Astrocyte (in vitro differentiated cells and primary cell): ENCODE results near the gene RXFP1. TPM values are rescaled to one million over a fixed set of nuclear protein-coding genes. Genes with fewer than 3 reads are reported as not detected.

Experiments used
- DNase-seq: peaks from one replicate; pipeline ENCODE4 v3.0.0-alpha.2; 2010; ENCODE audit warnings: low read depth
- FAIRE-seq: peaks from 2 replicates; lab custom pipeline; 2011; peaks lifted over from hg19 to GRCh38; lab: Jason Lieb, UNC
- H2AFZ ChIP-seq: 2 replicates; pipeline ENCODE4 v1.6.0; 2012; ENCODE audit warnings: low read depth, low read length, inconsistent platforms
- H3K27ac ChIP-seq: 2 replicates; pipeline ENCODE4 v1.5.1; 2011; ENCODE audit warnings: low read depth, low read length, inconsistent platforms
- H3K27me3 ChIP-seq: 2 replicates; pipeline ENCODE4 v1.6.0; 2011; ENCODE audit warnings: low read length, inconsistent platforms; ENCODE audit not compliant: insufficient read depth
- H3K36me3 ChIP-seq: 2 replicates; pipeline ENCODE4 v1.5.1; 2011; ENCODE audit warnings: low read length, inconsistent platforms; ENCODE audit not compliant: insufficient read depth
- H3K4me1 ChIP-seq: 2 replicates; pipeline ENCODE4 v1.5.1; 2011; ENCODE audit warnings: low read length, inconsistent platforms; ENCODE audit not compliant: insufficient read depth
- H3K4me2 ChIP-seq: 2 replicates; pipeline ENCODE4 v1.6.0; 2012; ENCODE audit warnings: low read length, inconsistent platforms
- H3K4me3 ChIP-seq: 2 replicates; pipeline ENCODE4 v1.5.1; 2011; ENCODE audit warnings: low read depth, mild to moderate bottlenecking, low read length, inconsistent platforms; ENCODE audit not compliant: insufficient read depth
- H3K79me2 ChIP-seq: 2 replicates; pipeline ENCODE4 v1.6.0; 2012; ENCODE audit warnings: mild to moderate bottlenecking, low read length, inconsistent platforms; ENCODE audit not compliant: insufficient read depth
- H3K9ac ChIP-seq: 2 replicates; pipeline ENCODE4 v1.6.0; 2012; ENCODE audit warnings: mild to moderate bottlenecking, low read length, inconsistent platforms
- H3K9me3 ChIP-seq: 2 replicates; pipeline ENCODE4 v1.5.1; 2012; ENCODE audit warnings: low read depth, mild to moderate bottlenecking, low read length, inconsistent platforms; ENCODE audit not compliant: insufficient read depth
- H4K20me1 ChIP-seq: 2 replicates; pipeline ENCODE4 v1.6.0; 2012; ENCODE audit warnings: low read length, inconsistent platforms; ENCODE audit not compliant: insufficient read depth
- H3K27ac Mint-ChIP-seq: one replicate; pipeline ENCODE4 v1.8.0; 2021; ENCODE audit warnings: mild to moderate bottlenecking, mixed read lengths; ENCODE audit not compliant: unreplicated experiment
- H3K27me3 Mint-ChIP-seq: one replicate; pipeline ENCODE4 v1.8.0; 2021; ENCODE audit warnings: low read depth, mixed read lengths; ENCODE audit not compliant: unreplicated experiment
- H3K36me3 Mint-ChIP-seq: one replicate; pipeline ENCODE4 v1.8.0; 2021; ENCODE audit warnings: low read depth, mixed read lengths; ENCODE audit not compliant: unreplicated experiment
- H3K4me1 Mint-ChIP-seq: one replicate; pipeline ENCODE4 v1.8.0; 2021; ENCODE audit warnings: low read depth, mixed read lengths; ENCODE audit not compliant: unreplicated experiment
- H3K4me3 Mint-ChIP-seq: one replicate; pipeline ENCODE4 v1.8.0; 2021; ENCODE audit warnings: mild to moderate bottlenecking, moderate library complexity, mixed read lengths; ENCODE audit not compliant: unreplicated experiment
- H3K9me3 Mint-ChIP-seq: one replicate; pipeline ENCODE4 v1.8.0; 2021; ENCODE audit warnings: mild to moderate bottlenecking, mixed read lengths; ENCODE audit not compliant: unreplicated experiment
- EZH2 ChIP-seq: IDR thresholded peaks from 2 replicates; pipeline ENCODE4 v1.6.1; 2012; ENCODE audit warnings: mild to moderate bottlenecking, low read length, inconsistent platforms; ENCODE audit not compliant: insufficient read depth
- total RNA-seq: library from RNA; stranded (reverse); gene quantifications from 2 replicates; pipeline ENCODE4 v1.2.1, GENCODE V29; 2021
- TF ChIP-seq, protein P1 (sequence below): IDR thresholded peaks from 2 replicates; pipeline ENCODE4 v1.5.1; 2011; ENCODE audit warnings: low read depth, mild to moderate bottlenecking, inconsistent platforms, low read length, moderate library complexity; ENCODE audit not compliant: insufficient read depth

Gene RXFP1
- total RNA-seq, 1 donor from 2014 or later = 0.14 TPM

DNA sequence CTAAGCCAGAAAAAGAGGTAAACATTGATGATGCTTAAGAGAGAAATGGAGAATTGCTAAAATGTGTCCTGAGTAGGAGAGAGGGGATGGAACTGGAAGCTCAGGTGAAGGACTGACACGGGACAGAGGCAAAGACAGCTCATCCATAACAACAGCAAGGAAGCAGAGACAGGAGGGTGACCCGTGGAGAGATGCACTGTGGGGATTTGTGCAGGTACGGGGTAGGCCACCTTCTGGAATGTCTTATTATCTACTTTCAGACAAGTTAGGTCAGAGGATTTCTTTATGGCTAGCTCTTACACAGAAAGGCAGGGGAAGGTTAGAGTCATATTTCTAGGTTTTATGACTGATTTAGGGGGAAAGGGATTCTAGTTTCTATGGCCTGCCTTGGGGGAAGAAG, 31.7 kb downstream of the RXFP1 start:
- H3K4me1 ChIP-seq = no peaks in the 10 kb centered on the region
- no peak overlapping the region for H3K27ac Mint-ChIP-seq
- H3K4me1 Mint-ChIP-seq = no peaks in the 10 kb centered on the region
- H4K20me1 ChIP-seq = no peaks in the 10 kb centered on the region
- H3K27me3 Mint-ChIP-seq = no peaks in the 10 kb centered on the region
- H3K27me3 ChIP-seq = no peaks in the 10 kb centered on the region
- H3K36me3 ChIP-seq = no peaks in the 10 kb centered on the region
- peaks cover 4% of the 10 kb centered on the region for H3K9me3 Mint-ChIP-seq
- no peak overlapping the region for H3K4me3 ChIP-seq
- DNase-seq (no peak), FAIRE-seq (no peak)
- H3K9ac ChIP-seq = no peak overlapping the region
- TF ChIP-seq, protein P1, sequence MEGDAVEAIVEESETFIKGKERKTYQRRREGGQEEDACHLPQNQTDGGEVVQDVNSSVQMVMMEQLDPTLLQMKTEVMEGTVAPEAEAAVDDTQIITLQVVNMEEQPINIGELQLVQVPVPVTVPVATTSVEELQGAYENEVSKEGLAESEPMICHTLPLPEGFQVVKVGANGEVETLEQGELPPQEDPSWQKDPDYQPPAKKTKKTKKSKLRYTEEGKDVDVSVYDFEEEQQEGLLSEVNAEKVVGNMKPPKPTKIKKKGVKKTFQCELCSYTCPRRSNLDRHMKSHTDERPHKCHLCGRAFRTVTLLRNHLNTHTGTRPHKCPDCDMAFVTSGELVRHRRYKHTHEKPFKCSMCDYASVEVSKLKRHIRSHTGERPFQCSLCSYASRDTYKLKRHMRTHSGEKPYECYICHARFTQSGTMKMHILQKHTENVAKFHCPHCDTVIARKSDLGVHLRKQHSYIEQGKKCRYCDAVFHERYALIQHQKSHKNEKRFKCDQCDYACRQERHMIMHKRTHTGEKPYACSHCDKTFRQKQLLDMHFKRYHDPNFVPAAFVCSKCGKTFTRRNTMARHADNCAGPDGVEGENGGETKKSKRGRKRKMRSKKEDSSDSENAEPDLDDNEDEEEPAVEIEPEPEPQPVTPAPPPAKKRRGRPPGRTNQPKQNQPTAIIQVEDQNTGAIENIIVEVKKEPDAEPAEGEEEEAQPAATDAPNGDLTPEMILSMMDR = no peak
- no peak for TF ChIP-seq EZH2
- H3K4me3 Mint-ChIP-seq = no peak overlapping the region
- no peaks in the 10 kb centered on the region for H3K79me2 ChIP-seq
- no peak overlapping the region for H3K4me2 ChIP-seq
- no peaks in the 10 kb centered on the region for H3K36me3 Mint-ChIP-seq
- no peak overlapping the region for H3K27ac ChIP-seq
- no peak overlapping the region for H2AFZ ChIP-seq
- H3K9me3 ChIP-seq = no peaks in the 10 kb centered on the region

DNA sequence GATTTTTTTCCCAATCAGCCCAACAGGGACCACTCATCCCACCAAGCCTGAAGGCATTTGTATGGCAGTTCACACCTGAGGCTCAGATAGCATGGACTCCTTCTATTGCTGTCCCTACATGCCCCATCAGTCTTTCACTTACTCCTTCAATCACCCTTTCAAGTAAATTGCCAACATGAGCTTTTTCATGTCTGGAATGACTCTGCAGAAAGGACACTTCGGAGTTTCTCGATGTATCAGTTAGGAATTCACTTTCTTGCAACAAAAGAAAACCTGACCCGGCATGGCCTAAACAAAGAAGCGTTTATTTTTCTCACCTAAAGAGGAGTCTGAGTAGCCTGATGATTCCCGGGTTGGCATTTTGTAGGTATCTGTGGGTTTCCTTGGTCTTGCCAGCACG, 38.6 kb downstream of the RXFP1 start:
- Histone ChIP-seq H2AFZ (no peak overlapping the region), H3K9me3 (no peaks in the 10 kb centered on the region), H3K4me2 (no peak overlapping the region), H3K27ac (no peak overlapping the region), H3K4me3 (no peak overlapping the region), H3K79me2 (no peaks in the 10 kb centered on the region), H3K36me3 (no peaks in the 10 kb centered on the region), H3K4me1 (no peaks in the 10 kb centered on the region), H3K27me3 (no peaks in the 10 kb centered on the region), H3K9ac (no peak overlapping the region), H4K20me1 (no peaks in the 10 kb centered on the region)
- no peak overlapping the region for H3K27ac Mint-ChIP-seq
- TF ChIP-seq, protein P1 = no peak
- no peak for TF ChIP-seq EZH2
- no peaks in the 10 kb centered on the region for H3K4me1 Mint-ChIP-seq
- no peaks in the 10 kb centered on the region for H3K27me3 Mint-ChIP-seq
- no peaks in the 10 kb centered on the region for H3K36me3 Mint-ChIP-seq
- H3K9me3 Mint-ChIP-seq = no peaks in the 10 kb centered on the region
- no peak for DNase-seq
- no peak for FAIRE-seq
- H3K4me3 Mint-ChIP-seq = no peak overlapping the region

DNA sequence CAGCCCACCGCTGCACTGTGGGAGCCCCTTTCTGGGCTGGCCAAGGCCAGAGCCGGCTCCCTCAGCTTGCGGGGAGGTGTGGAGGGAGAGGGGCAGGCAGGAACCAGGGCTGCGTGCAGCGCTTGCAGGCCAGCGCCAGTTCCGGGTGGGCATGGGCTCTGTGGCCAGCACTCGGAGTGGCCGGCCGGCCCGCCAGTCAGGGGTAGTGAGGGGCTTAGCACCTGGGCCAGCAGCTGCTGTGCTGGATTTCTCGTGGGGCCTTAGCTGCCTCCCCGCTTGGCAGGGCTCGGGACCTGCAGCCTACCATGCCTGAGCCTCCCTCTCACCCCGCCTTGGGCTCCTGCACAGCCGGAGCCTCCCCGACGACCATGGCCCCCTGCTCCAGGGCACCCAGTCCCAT, 45.2 kb downstream of the RXFP1 start:
- no peaks in the 10 kb centered on the region for H3K9me3 ChIP-seq
- no peaks in the 10 kb centered on the region for H3K27me3 Mint-ChIP-seq
- no peaks in the 10 kb centered on the region for H3K9me3 Mint-ChIP-seq
- H3K27ac ChIP-seq = no peak overlapping the region
- H3K36me3 Mint-ChIP-seq = no peaks in the 10 kb centered on the region
- no peak overlapping the region for H3K9ac ChIP-seq
- TF ChIP-seq, protein P1 = no peak
- TF ChIP-seq EZH2 = no peak
- H4K20me1 ChIP-seq = no peaks in the 10 kb centered on the region
- no peaks in the 10 kb centered on the region for H3K27me3 ChIP-seq
- no peak overlapping the region for H2AFZ ChIP-seq
- no peaks in the 10 kb centered on the region for H3K4me1 ChIP-seq
- FAIRE-seq (no peak), DNase-seq (no peak)
- H3K4me2 ChIP-seq = no peak overlapping the region
- H3K36me3 ChIP-seq = no peaks in the 10 kb centered on the region
- no peak overlapping the region for H3K4me3 Mint-ChIP-seq
- H3K4me3 ChIP-seq = no peak overlapping the region
- H3K27ac Mint-ChIP-seq = no peak overlapping the region
- H3K4me1 Mint-ChIP-seq = no peaks in the 10 kb centered on the region
- H3K79me2 ChIP-seq = no peaks in the 10 kb centered on the region
